Heart right ventricle (tissue), 16 donors: ENCODE measurements around the gene PTX4. TPM values are rescaled to one million over a fixed set of nuclear protein-coding genes. Genes with fewer than 3 reads are reported as not detected.

ENCODE experiments used
- ATAC-seq, 8 donors: fragments of 200-7000 bp; cut with Tn5 transposase; one replicate each; pipeline ENCODE4 v1.9.1; 2020; ENCODE audit warnings: mild to moderate bottlenecking in 8 of 8, moderate library complexity in 8 of 8, moderate number of reproducible peaks in 1 of 8
- DNase-seq, 2 donors: peaks; one replicate each; pipeline ENCODE4 v3.0.0-alpha.2; 2020
- H3K27ac ChIP-seq, 10 donors: fragments of 200-600 bp; sonication (generic) in 2 of 10; one replicate each; pipeline versions ENCODE4 v1.5.0 to v1.8.0; 2020 to 2022; ENCODE audit warnings: mild to moderate bottlenecking in 3 of 10
- H3K27me3 ChIP-seq, 7 donors: fragments of 200-600 bp; one replicate each; pipeline ENCODE4 v1.8.0; 2021 to 2022; ENCODE audit warnings: mild to moderate bottlenecking in 2 of 7
- H3K36me3 ChIP-seq, 9 donors: fragments of 200-600 bp; sonication (generic) in 1 of 9; one replicate each; pipeline versions ENCODE4 v1.5.0 to v1.8.0; 2020 to 2022; ENCODE audit warnings: mild to moderate bottlenecking in 2 of 9
- H3K4me1 ChIP-seq, 9 donors: fragments of 200-600 bp; sonication (generic) in 1 of 9; one replicate each; pipeline versions ENCODE4 v1.5.0 to v1.8.0; 2020 to 2022; ENCODE audit warnings: mild to moderate bottlenecking in 4 of 9
- H3K4me3 ChIP-seq, 10 donors: fragments of 200-600 bp; sonication (generic) in 2 of 10; one replicate each; pipeline versions ENCODE4 v1.5.0 to v1.8.0; 2020 to 2022; ENCODE audit warnings: mild to moderate bottlenecking in 7 of 10, moderate library complexity in 2 of 10
- H3K9me3 ChIP-seq, 11 donors: fragments of 200-600 bp in 10 of 11; sonication (generic) in 2 of 11; one replicate each; pipeline versions ENCODE4 v1.5.0 to v1.8.0; 2013 to 2022; ENCODE audit warnings: mild to moderate bottlenecking in 2 of 11, control low read depth in 1 of 11, moderate library complexity in 1 of 11
- WGBS, 2 donors: extraction: QIAGEN DNeasy Blood & Tissue Kit; methylation state at CpG; one replicate each; pipeline ENCODE4 v1.1.7; 2013; ENCODE audit warnings: inconsistent platforms in 1 of 2; 5-methylcytosine and 5-hydroxymethylcytosine counted together
- intact Hi-C, 10 donors: fragments of 100-400 bp; cut with DNase I; formaldehyde crosslinking; loops; one replicate each; pipeline versions ENCODE4 v1.11.1 to v1.14.2; 2022
- polyA plus RNA-seq, 2 donors: library from polyadenylated mRNA; stranded (reverse); fragments of 200-250 nt; gene quantifications; one replicate each; pipeline ENCODE4 v1.2.3, GENCODE V29; 2013
- total RNA-seq, 10 donors: library from RNA; stranded (reverse); fragmentation: NEBNext Ultra II Directional in 3 of 10; extraction: Animal tissue kit (Norgen Biotek cat#: 25700) in 3 of 10; gene quantifications; one replicate each; pipeline versions ENCODE4 v1.2.1 to v1.2.4, GENCODE V29; 2021 to 2023
- TF ChIP-seq, protein P1 (sequence below), 9 donors: fragments of 200-600 bp; sonication (generic) in 2 of 9; IDR thresholded peaks; one replicate each; pipeline versions ENCODE4 v1.5.0 to v1.8.0; 2021 to 2022; ENCODE audit warnings: antibody characterized with exemption in 9 of 9, mild to moderate bottlenecking in 5 of 9, moderate library complexity in 1 of 9
- donor health status: Arrhythmogenic right ventricular cardiomyopathy.
- donor health status: ischemic (EF 13 %, LVEDD 7.1; RV severe dilation, severe dysfunction).
- donor health status: healthy with polysubstance abuse.
- donor health status: DM: no; HTN: yes; CAD: no.
- donor health status: DM: no; HTN: no; CAD: no.
- donor health status: ischemic (EF 25% LVEDD 6.9; RV normal size, moderate dysfunction).
- donor health status: ischemic (EF 25% LVEDD 5.7; RV mildly dilated, moderate dysfunction).
- donor health status: healthy.
- donor health status: DM: yes; HTN: yes; CAD: no.
- donor health status: Ischemic cardiomyopathy.
- donor health status: ischemic (EF 35%, LVEDD 5.7; RV mildly dilated, moderate dysfunction).
- donor health status: nonischemic (EF 11% LVEDD 7.7; RV severe dilation, severe dysfunction).
- donor health status: DM: yes; HTN: yes; CAD: no.
- donor health status: PGD.
- donor health status: ischemic (EF 29% LVEDD 5.4; RV normal size, mild dysfunction).
- donor health status: nonischemic (EF 23%, LVEDD 6.1; RV moderate dilation, normal function).

The PTX4 gene
- total and polyA plus RNA-seq, 12 donors, result not detected

DNA sequence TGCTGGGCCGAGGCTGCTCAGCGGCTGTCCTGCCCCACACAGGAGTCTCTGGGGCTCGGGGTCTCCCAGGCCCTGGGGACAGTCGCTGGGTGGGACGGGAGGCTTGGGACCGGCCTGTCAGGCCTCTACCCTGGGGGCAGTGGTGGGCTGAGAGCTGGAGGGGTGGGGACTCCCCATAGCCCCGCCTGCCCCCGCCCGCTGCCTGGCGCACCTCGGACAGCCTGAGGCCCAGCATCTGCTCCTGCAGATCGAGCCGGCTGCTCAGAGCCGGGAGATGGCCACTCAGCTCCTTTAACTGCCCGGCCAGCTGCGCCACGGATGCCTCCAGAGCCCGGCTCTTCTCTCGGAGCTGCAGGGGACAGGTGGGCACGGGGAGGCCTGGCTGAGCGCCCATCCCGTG, 51.1 kb downstream of the PTX4 start:
- H3K27ac ChIP-seq, result no peak overlapping the region
- DNase-seq (no peak), ATAC-seq (no peak)
- TF ChIP-seq, protein P1, sequence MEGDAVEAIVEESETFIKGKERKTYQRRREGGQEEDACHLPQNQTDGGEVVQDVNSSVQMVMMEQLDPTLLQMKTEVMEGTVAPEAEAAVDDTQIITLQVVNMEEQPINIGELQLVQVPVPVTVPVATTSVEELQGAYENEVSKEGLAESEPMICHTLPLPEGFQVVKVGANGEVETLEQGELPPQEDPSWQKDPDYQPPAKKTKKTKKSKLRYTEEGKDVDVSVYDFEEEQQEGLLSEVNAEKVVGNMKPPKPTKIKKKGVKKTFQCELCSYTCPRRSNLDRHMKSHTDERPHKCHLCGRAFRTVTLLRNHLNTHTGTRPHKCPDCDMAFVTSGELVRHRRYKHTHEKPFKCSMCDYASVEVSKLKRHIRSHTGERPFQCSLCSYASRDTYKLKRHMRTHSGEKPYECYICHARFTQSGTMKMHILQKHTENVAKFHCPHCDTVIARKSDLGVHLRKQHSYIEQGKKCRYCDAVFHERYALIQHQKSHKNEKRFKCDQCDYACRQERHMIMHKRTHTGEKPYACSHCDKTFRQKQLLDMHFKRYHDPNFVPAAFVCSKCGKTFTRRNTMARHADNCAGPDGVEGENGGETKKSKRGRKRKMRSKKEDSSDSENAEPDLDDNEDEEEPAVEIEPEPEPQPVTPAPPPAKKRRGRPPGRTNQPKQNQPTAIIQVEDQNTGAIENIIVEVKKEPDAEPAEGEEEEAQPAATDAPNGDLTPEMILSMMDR (IDR thresholded peaks at IDR 0.05), result no peak
- intact Hi-C loops, result no loop called here
- peaks cover 0 to 11% (median 0%) of the 10 kb centered on the region in 9 donors for H3K36me3 ChIP-seq
- H3K27me3 ChIP-seq, result peaks cover 0 to 6% (median 0%) of the 10 kb centered on the region in 7 donors
- H3K9me3 ChIP-seq, result no peaks in the 10 kb centered on the region
- WGBS, 2 donors, result 83 to 85% methylated on average over 22 of the region's 22 CpGs
- H3K4me3 ChIP-seq, result no peak overlapping the region
- peaks cover 0 to 5% (median 0%) of the 10 kb centered on the region in 9 donors for H3K4me1 ChIP-seq

DNA sequence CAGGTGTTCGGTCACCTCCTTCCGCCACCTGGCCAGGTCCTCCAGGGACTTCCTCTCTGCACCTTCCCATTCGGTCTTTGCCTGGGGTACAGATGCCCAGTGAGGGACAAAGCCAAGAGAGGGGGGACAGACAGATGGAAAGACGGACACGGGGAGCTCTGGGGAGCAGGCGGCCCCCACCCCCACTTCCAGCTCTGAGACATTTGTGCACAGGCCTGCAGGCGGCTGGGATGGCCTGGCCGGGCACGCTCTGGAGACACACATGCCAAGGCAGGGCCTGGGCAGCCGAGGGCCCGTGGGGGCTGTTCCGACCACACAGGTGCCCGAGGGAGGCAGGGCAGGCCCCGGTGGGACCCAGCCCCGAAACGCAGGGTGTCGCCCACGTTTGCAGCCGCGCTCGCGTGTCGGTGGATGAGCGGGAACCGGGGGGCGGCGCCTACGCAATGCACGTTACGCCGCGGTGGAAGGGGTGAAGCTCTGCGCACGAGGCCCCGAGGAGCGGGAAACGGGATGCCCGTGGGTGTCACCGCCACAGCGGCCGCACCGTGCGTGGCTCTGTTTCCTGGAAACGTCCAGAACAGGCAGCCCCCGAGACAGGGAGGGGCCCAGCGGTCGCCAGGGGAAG, 51.9 kb downstream of the PTX4 start:
- H3K9me3 ChIP-seq, result no peaks in the 10 kb centered on the region
- H3K36me3 ChIP-seq, result peaks cover 0 to 11% (median 0%) of the 10 kb centered on the region in 9 donors
- intact Hi-C loops, result no loop called here
- peaks cover 0 to 6% (median 0%) of the 10 kb centered on the region in 7 donors for H3K27me3 ChIP-seq
- peaks cover 0 to 5% (median 0%) of the 10 kb centered on the region in 9 donors for H3K4me1 ChIP-seq
- no peak for DNase-seq
- ATAC-seq, result no peak
- H3K4me3 ChIP-seq, result no peak overlapping the region
- TF ChIP-seq, protein P1 (IDR thresholded peaks at IDR 0.05), result no peak
- 85 to 86% methylated on average over 47 of the region's 47 CpGs for WGBS, 2 donors
- no peak overlapping the region for H3K27ac ChIP-seq

GRCh38 chr16:1435921-1436697, 52.6 kb downstream of the PTX4 start:
- TF ChIP-seq, protein P1 (IDR thresholded peaks at IDR 0.05), result no peak
- no peak overlapping the region for H3K4me3 ChIP-seq
- peaks cover 0 to 6% (median 0%) of the 10 kb centered on the region in 9 donors for H3K4me1 ChIP-seq
- no peak for DNase-seq
- peaks cover 0 to 6% (median 0%) of the 10 kb centered on the region in 7 donors for H3K27me3 ChIP-seq
- no peak overlapping the region for H3K27ac ChIP-seq
- peaks cover 0 to 11% (median 0%) of the 10 kb centered on the region in 9 donors for H3K36me3 ChIP-seq
- intact Hi-C loops, result no loop called here
- no peak for ATAC-seq
- H3K9me3 ChIP-seq, result no peaks in the 10 kb centered on the region
- WGBS, 2 donors, result 81 to 83% methylated on average over 32 of the region's 32 CpGs

Other genes starting within 250 kb of the PTX4 start
- gene TPSAB1, start 248.2 kb downstream of the PTX4 start, total RNA-seq, result 10 to 100 TPM in 1 of 10 donors, 1 to 10 TPM in 7, under 1 TPM in 2; 0.53 to 11.4 (median 2.2) TPM
- gene TPSAB1, start 248.2 kb downstream of the PTX4 start, polyA plus RNA-seq, result 1 to 10 TPM; 1.5 to 5.8 TPM
- under 1 TPM in 3 of 10 donors, not detected in 7; 0.28 to 0.44 (median 0.33) TPM for gene TPSD1, start 232.9 kb downstream of the PTX4 start, total RNA-seq
- under 1 TPM; 0.12 to 0.51 TPM for gene TPSD1, start 232.9 kb downstream of the PTX4 start, polyA plus RNA-seq
- 10 to 100 TPM; 70.6 to 99.8 (median 84.6) TPM for gene UBE2I, start 179.3 kb downstream of the PTX4 start, total RNA-seq
- gene UBE2I, start 179.3 kb downstream of the PTX4 start, polyA plus RNA-seq, result 10 to 100 TPM; 63.1 to 76.4 TPM
- 1 to 10 TPM in 9 of 10 donors, under 1 TPM in 1; 0.37 to 3.8 (median 2.0) TPM for gene BAIAP3, start 155.3 kb downstream of the PTX4 start, total RNA-seq
- 1 to 10 TPM; 1.4 to 6.8 TPM for gene BAIAP3, start 155.3 kb downstream of the PTX4 start, polyA plus RNA-seq
- gene TSR3, start 137.1 kb downstream of the PTX4 start, total RNA-seq, result 10 to 100 TPM; 41.5 to 63.6 (median 56.0) TPM
- gene TSR3, start 137.1 kb downstream of the PTX4 start, polyA plus RNA-seq, result 10 to 100 TPM; 43.7 to 83.4 TPM
- gene GNPTG, start 137.0 kb downstream of the PTX4 start, total RNA-seq, result 10 to 100 TPM; 24.8 to 43.4 (median 29.9) TPM
- gene GNPTG, start 137.0 kb downstream of the PTX4 start, polyA plus RNA-seq, result 10 to 100 TPM; 44.5 to 56.3 TPM
- gene UNKL, start 74.2 kb downstream of the PTX4 start, total RNA-seq, result 10 to 100 TPM in 7 of 10 donors, 1 to 10 TPM in 3; 6.8 to 20.4 (median 11.4) TPM
- 10 to 100 TPM in 1 of 2 donors, 1 to 10 TPM in 1; 3.3 to 11.6 TPM for gene UNKL, start 74.2 kb downstream of the PTX4 start, polyA plus RNA-seq
- gene UQCC4, start 68.2 kb downstream of the PTX4 start, total RNA-seq, result 10 to 100 TPM in 9 of 10 donors, 1 to 10 TPM in 1; 7.8 to 14.9 (median 12.5) TPM
- 10 to 100 TPM in 1 of 2 donors, 1 to 10 TPM in 1; 9.0 to 30.5 TPM for gene UQCC4, start 68.2 kb downstream of the PTX4 start, polyA plus RNA-seq
- gene PERCC1, start 57.9 kb downstream of the PTX4 start, total RNA-seq, result under 1 TPM in 4 of 10 donors, not detected in 6; 0.32 to 0.61 (median 0.47) TPM
- gene PERCC1, start 57.9 kb downstream of the PTX4 start, polyA plus RNA-seq, result under 1 TPM; 0.04 to 0.59 TPM
- 1 to 10 TPM in 4 of 10 donors, under 1 TPM in 6; 0.17 to 2.7 (median 0.75) TPM for gene CCDC154, start 44.4 kb downstream of the PTX4 start, total RNA-seq
- 1 to 10 TPM in 1 of 2 donors, under 1 TPM in 1; 0.49 to 5.9 TPM for gene CCDC154, start 44.4 kb downstream of the PTX4 start, polyA plus RNA-seq
- gene CLCN7, start 13.9 kb downstream of the PTX4 start, total RNA-seq, result 10 to 100 TPM; 29.9 to 60.1 (median 35.1) TPM
- 10 to 100 TPM; 29.5 to 60.6 TPM for gene CLCN7, start 13.9 kb downstream of the PTX4 start, polyA plus RNA-seq
- gene TELO2, start 4.4 kb upstream of the PTX4 start, total RNA-seq, result 10 to 100 TPM; 14.5 to 22.0 (median 19.7) TPM
- gene TELO2, start 4.4 kb upstream of the PTX4 start, polyA plus RNA-seq, result 10 to 100 TPM; 27.4 to 50.5 TPM
- gene TMEM204, start 44.7 kb upstream of the PTX4 start, total RNA-seq, result 10 to 100 TPM; 10.7 to 24.4 (median 18.1) TPM
- 10 to 100 TPM; 37.5 to 49.9 TPM for gene TMEM204, start 44.7 kb upstream of the PTX4 start, polyA plus RNA-seq
- gene IFT140, start 123.1 kb upstream of the PTX4 start, total RNA-seq, result 10 to 100 TPM in 2 of 10 donors, 1 to 10 TPM in 8; 4.7 to 11.9 (median 8.0) TPM
- gene IFT140, start 123.1 kb upstream of the PTX4 start, polyA plus RNA-seq, result 1 to 10 TPM; 6.8 to 9.2 TPM
- 10 to 100 TPM in 8 of 10 donors, 1 to 10 TPM in 2; 9.5 to 13.8 (median 10.7) TPM for gene CRAMP1, start 123.4 kb upstream of the PTX4 start, total RNA-seq
- 10 to 100 TPM in 1 of 2 donors, 1 to 10 TPM in 1; 3.2 to 10.0 TPM for gene CRAMP1, start 123.4 kb upstream of the PTX4 start, polyA plus RNA-seq
- 10 to 100 TPM; 20.2 to 57.5 (median 32.2) TPM for gene JPT2, start 189.3 kb upstream of the PTX4 start, total RNA-seq
- gene JPT2, start 189.3 kb upstream of the PTX4 start, polyA plus RNA-seq, result 10 to 100 TPM; 10.0 to 38.1 TPM
- 10 to 100 TPM; 61.3 to 96.0 (median 71.7) TPM for gene MAPK8IP3, start 217.3 kb upstream of the PTX4 start, total RNA-seq
- 100 to 1,000 TPM in 1 of 2 donors, 10 to 100 TPM in 1; 31.2 to 126 TPM for gene MAPK8IP3, start 217.3 kb upstream of the PTX4 start, polyA plus RNA-seq